GM10248 (cell line): ENCODE measurements around the gene THSD7A.

Experiments used
- CTCF ChIA-PET: fragments of 300-600 bp; sonication (Branson Sonifier 250); formaldehyde crosslinking; extraction: SDS; loops from one replicate; lab custom pipeline; 2021; ENCODE audit warnings: antibody characterized with exemption; lab: Yijun Ruan, JAX
- POLR2A ChIA-PET: fragments of 350-650 bp; sonication (Branson Sonifier 250); formaldehyde crosslinking; extraction: SDS; loops from one replicate; lab custom pipeline; 2020; ENCODE audit warnings: antibody characterized with exemption; lab: Yijun Ruan, JAX
- DNase-seq: peaks from one replicate; pipeline ENCODE4 v3.0.0; 2012; ENCODE audit errors: extremely low spot score
- TF ChIP-seq, protein P1 (sequence below): IDR thresholded peaks from 2 replicates; pipeline ENCODE4 v1.5.1; 2012; ENCODE audit warnings: mild to moderate bottlenecking, low read depth; ENCODE audit errors: extremely low read depth, missing control alignments, control extremely low read depth

THSD7A gene

GRCh38 chr7:11638011-11638774 is 193.8 kb downstream of the THSD7A start:
- TF ChIP-seq, protein P1, sequence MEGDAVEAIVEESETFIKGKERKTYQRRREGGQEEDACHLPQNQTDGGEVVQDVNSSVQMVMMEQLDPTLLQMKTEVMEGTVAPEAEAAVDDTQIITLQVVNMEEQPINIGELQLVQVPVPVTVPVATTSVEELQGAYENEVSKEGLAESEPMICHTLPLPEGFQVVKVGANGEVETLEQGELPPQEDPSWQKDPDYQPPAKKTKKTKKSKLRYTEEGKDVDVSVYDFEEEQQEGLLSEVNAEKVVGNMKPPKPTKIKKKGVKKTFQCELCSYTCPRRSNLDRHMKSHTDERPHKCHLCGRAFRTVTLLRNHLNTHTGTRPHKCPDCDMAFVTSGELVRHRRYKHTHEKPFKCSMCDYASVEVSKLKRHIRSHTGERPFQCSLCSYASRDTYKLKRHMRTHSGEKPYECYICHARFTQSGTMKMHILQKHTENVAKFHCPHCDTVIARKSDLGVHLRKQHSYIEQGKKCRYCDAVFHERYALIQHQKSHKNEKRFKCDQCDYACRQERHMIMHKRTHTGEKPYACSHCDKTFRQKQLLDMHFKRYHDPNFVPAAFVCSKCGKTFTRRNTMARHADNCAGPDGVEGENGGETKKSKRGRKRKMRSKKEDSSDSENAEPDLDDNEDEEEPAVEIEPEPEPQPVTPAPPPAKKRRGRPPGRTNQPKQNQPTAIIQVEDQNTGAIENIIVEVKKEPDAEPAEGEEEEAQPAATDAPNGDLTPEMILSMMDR: no peak
- ChIA-PET POLR2A (no interaction called here), CTCF (no interaction called here)

DNA sequence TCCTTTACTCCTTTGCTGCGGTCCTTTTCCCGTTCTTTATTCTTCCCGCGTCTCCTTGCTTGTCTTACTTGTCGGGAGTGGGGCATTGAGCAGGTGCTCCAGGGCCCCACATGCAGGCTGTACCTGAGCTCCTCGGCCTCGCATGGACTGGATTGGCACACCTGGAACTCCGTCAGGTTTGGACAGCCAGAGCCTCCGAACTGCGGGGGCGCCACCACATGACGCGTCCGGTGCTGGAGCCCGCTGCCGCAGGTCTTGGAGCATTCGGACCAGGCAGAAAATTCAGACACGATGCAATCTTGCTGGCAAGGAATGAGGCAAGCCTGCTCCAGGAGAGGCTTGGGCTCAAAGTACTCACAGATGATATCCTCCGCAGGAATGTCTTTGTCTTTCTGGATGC is 195.7 kb downstream of the THSD7A start:
- TF ChIP-seq, protein P1: no peak
- ChIA-PET CTCF (interaction anchor here (1.1 kb wide), 1 partner anchor 13 kb away, joined by 3 read pairs; no protein-coding TSS in a partner anchor), POLR2A (no interaction called here)
- DNase-seq: no peak

More at GRCh38 chr7:11638011-11638774, 193.8 kb downstream of the THSD7A start:
- no peak for DNase-seq

DNA sequence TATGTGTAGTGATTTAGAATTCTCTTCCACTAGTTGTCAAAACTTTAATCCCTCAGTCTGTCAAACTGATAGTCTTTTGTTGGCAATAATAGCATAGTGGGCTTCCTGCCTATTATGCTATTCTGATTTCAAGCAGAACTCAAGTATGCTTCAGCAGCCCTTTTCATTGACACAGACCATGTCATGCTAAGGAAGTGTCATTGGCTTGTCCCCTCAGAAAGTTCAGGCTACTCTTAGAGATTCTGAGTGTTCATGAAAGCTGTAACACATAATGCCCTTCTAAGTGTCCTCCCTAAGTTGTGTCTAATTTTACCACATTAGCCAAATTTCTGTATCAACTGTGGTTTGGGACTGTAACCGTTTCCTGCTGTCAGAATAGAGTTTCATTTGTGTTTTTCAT is 198.7 kb downstream of the THSD7A start:
- ChIA-PET CTCF (no interaction called here), POLR2A (no interaction called here)
- TF ChIP-seq, protein P1: no peak
- no peak for DNase-seq

DNA sequence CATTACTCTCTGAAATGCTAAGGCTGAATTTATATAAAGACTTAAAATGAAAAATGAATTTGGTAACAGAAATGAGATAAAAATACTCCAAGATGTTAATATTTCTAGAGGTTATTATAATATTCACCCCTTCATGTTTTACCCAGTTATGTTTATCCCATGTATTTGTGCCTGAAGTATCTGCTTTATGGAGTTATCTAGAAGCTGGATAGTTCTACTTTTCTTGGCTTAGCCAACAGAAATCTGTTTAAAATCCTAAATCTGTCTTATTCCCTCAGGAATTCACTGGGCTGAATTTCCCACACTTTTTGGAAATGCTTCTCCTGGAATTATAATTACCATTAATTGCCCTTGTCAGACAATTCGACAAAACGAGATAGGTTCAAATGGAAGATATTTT is 201.6 kb downstream of the THSD7A start:
- DNase-seq: no peak
- ChIA-PET CTCF (interaction anchor here (1.0 kb wide), 1 partner anchor 25 kb away, joined by 3 read pairs; no protein-coding TSS in a partner anchor), POLR2A (no interaction called here)
- TF ChIP-seq, protein P1: no peak

DNA sequence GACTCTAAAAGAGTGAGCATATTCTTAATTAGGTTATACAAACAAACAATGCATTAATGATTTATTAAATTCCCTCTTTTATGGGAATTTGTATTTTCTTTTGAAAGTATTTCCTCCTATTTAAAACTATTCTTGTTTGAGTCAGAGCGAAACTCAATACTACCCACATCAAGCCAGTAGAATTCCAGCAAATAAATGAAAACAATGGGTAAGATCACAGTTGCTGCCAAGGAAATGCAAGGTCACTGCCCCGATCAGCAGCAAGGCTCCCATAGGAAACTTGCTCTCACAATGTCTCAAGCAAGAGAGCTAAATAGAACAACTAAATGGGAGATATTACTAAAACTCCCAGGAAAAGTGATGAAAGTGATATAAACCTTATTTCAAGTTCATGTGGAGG is 206.3 kb downstream of the THSD7A start:
- ChIA-PET CTCF (no interaction called here), POLR2A (no interaction called here)
- TF ChIP-seq, protein P1: no peak
- DNase-seq: no peak

GRCh38 chr7:11623093-11623678 is 208.8 kb downstream of the THSD7A start:
- ChIA-PET CTCF (no interaction called here), POLR2A (no interaction called here)
- no peak for DNase-seq
- TF ChIP-seq, protein P1: no peak
